HepG2 (cell line): Measurements from ENCODE around the gene ENAH. TPM values are rescaled to one million over a fixed set of nuclear protein-coding genes. Genes with fewer than 3 reads are reported as not detected.

Experiments
- ATAC-seq: fragments of 200-7000 bp; cut with Tn5 transposase; 3 replicates; pipeline ENCODE4 v1.9.1; 2020; ENCODE audit warnings: mild to moderate bottlenecking, moderate library complexity
- BruUV-seq: library from RNA; stranded (reverse); fragments of 400-500 nt; replicated peaks from 2 replicates; lab custom pipeline; 2021; lab: Mats Ljungman, UMichigan
- CTCF ChIA-PET: fragments of 300-600 bp; formaldehyde crosslinking; extraction: SDS; loops from one replicate; lab custom pipeline; 2021; ENCODE audit warnings: low total read pairs, inconsistent platforms, low intra/inter-chr PET ratio; lab: Yijun Ruan, JAX
- POLR2A ChIA-PET: fragments of 350-600 bp; sonication (Branson Sonifier 250); formaldehyde crosslinking; loops from one replicate; lab custom pipeline; 2020; ENCODE audit warnings: antibody characterized with exemption, inconsistent platforms; lab: Yijun Ruan, JAX
- DNase-seq: peaks from one replicate; pipeline ENCODE4 v3.0.0-alpha.2; 2015; ENCODE audit warnings: low spot score
- FAIRE-seq: peaks from 3 replicates; lab custom pipeline; 2011; peaks lifted over from hg19 to GRCh38; lab: Jason Lieb, UNC
- H2AFZ ChIP-seq: one replicate; pipeline ENCODE4 v1.6.1; 2011; ENCODE audit warnings: low read length, inconsistent platforms
- H3K27ac ChIP-seq: fragments of 300-600 bp; 3 replicates; pipeline ENCODE4 v1.8.0; 2011; ENCODE audit warnings: mixed run types, mild to moderate bottlenecking, mixed read lengths, low read length, inconsistent platforms; ENCODE audit not compliant: insufficient read depth; ENCODE audit errors: extremely low read length
- H3K27me3 ChIP-seq, 2 experiments: fragments of 200-600 bp in 1 of 2; 2 replicates in 1 of 2; 3 replicates in 1 of 2; pipeline versions ENCODE4 v1.6.0 to v1.8.0; 2011; ENCODE audit warnings: low read length in 2 of 2, mild to moderate bottlenecking in 2 of 2, moderate library complexity in 2 of 2, inconsistent platforms in 1 of 2; ENCODE audit not compliant: insufficient read depth in 2 of 2, control insufficient read depth in 1 of 2
- H3K36me3 ChIP-seq, 2 experiments: fragments of 200-600 bp in 1 of 2; replicated peaks in 1 of 2; 2 replicates in 1 of 2; 3 replicates in 1 of 2; pipeline versions ENCODE4 v1.5.1 to v1.8.0; 2011; ENCODE audit warnings: low read length in 2 of 2, inconsistent platforms in 1 of 2; ENCODE audit not compliant: insufficient read depth in 2 of 2, control insufficient read depth in 1 of 2
- H3K4me1 ChIP-seq: 2 replicates; pipeline ENCODE4 v1.5.1; 2012; ENCODE audit warnings: low read length, inconsistent platforms; ENCODE audit not compliant: insufficient read depth
- H3K4me2 ChIP-seq: 2 replicates; pipeline ENCODE4 v1.6.0; 2011; ENCODE audit warnings: low read depth, low read length, inconsistent platforms
- H3K4me3 ChIP-seq, 3 experiments: fragments of 200-600 bp in 1 of 3; sonication (generic), shearing (Covaris generic) in 1 of 3; replicated peaks in 1 of 3; 2 replicates each; pipeline ENCODE4 v1.5.1; 2011 to 2016; ENCODE audit warnings: low read length in 3 of 3, inconsistent platforms in 2 of 3, low read depth in 2 of 3, mild to moderate bottlenecking in 2 of 3, control low read depth in 1 of 3, mixed read lengths in 1 of 3; ENCODE audit not compliant: insufficient read depth in 1 of 3
- H3K79me2 ChIP-seq: one replicate; pipeline ENCODE4 v1.6.1; 2011; ENCODE audit warnings: low read length, inconsistent platforms; ENCODE audit not compliant: insufficient read depth
- H3K9ac ChIP-seq: 2 replicates; pipeline ENCODE4 v1.6.0; 2011; ENCODE audit warnings: mild to moderate bottlenecking, low read depth, low read length, inconsistent platforms; ENCODE audit not compliant: insufficient read depth
- H3K9me3 ChIP-seq: 2 replicates; pipeline ENCODE4 v1.5.1; 2012; ENCODE audit warnings: mild to moderate bottlenecking, low read length
- H4K20me1 ChIP-seq: 2 replicates; pipeline ENCODE4 v1.6.0; 2011; ENCODE audit warnings: inconsistent platforms, mild to moderate bottlenecking, low read length, moderate library complexity; ENCODE audit not compliant: insufficient read depth
- KMT2A ChIP-seq: sonication (generic); formaldehyde crosslinking; IDR thresholded peaks from 2 replicates; pipeline ENCODE4 v1.4.0; 2020; ENCODE audit warnings: missing genetic modification reagents
- NAIF1 ChIP-seq: sonication (generic); formaldehyde crosslinking; IDR thresholded peaks from 2 replicates; pipeline ENCODE4 v1.5.0; 2020; ENCODE audit warnings: mild to moderate bottlenecking, missing genetic modification reagents, borderline replicate concordance
- POLR2AphosphoS5 ChIP-seq: IDR thresholded peaks from 2 replicates; pipeline ENCODE4 v1.6.1; 2012; ENCODE audit warnings: low read depth, low read length
- REPIN1 ChIP-seq: sonication (generic); formaldehyde crosslinking; IDR thresholded peaks from 2 replicates; pipeline ENCODE4 v1.8.0; 2022; ENCODE audit warnings: missing genetic modification reagents, low read depth, mild to moderate bottlenecking, borderline replicate concordance
- SATB2 ChIP-seq: sonication (generic); formaldehyde crosslinking; IDR thresholded peaks from 2 replicates; pipeline ENCODE4 v1.5.0; 2020; ENCODE audit warnings: missing genetic modification reagents
- SIN3A ChIP-seq: IDR thresholded peaks from 2 replicates; pipeline ENCODE4 v1.6.1; 2011; ENCODE audit warnings: low read depth, mild to moderate bottlenecking, control low read depth, low read length, borderline replicate concordance
- SP2 ChIP-seq: sonication (generic); formaldehyde crosslinking; IDR thresholded peaks from 2 replicates; pipeline ENCODE4 v1.5.1; 2020; ENCODE audit warnings: mild to moderate bottlenecking, missing genetic modification reagents
- TBP ChIP-seq: sonication (generic); formaldehyde crosslinking; IDR thresholded peaks from 2 replicates; pipeline ENCODE4 v1.5.0; 2020; ENCODE audit warnings: missing genetic modification reagents
- THYN1 ChIP-seq: sonication (generic); formaldehyde crosslinking; IDR thresholded peaks from 2 replicates; pipeline ENCODE4 v1.8.1; 2023; ENCODE audit warnings: low read depth, mild to moderate bottlenecking, moderate library complexity, missing genetic modification reagents, borderline replicate concordance
- U2AF2 ChIP-seq: fragments of 200-400 bp; formaldehyde crosslinking; IDR thresholded peaks from 2 replicates; pipeline ENCODE4 v1.6.1; 2017; ENCODE audit warnings: low read depth, mild to moderate bottlenecking, low read length
- ZNF296 ChIP-seq: sonication (generic); formaldehyde crosslinking; conservative IDR thresholded peaks from 2 replicates; pipeline ENCODE4 v1.5.0; 2020; ENCODE audit warnings: mild to moderate bottlenecking, missing genetic modification reagents
- ZNF3 ChIP-seq: IDR thresholded peaks from 2 replicates; pipeline ENCODE4 v1.7.0; 2017; ENCODE audit warnings: inconsistent platforms
- ZNF337 ChIP-seq: sonication (generic); formaldehyde crosslinking; IDR thresholded peaks from 2 replicates; pipeline ENCODE4 v1.5.1; 2020; ENCODE audit warnings: missing genetic modification reagents, low read depth, mild to moderate bottlenecking, borderline replicate concordance
- ZNF709 ChIP-seq: sonication (generic); formaldehyde crosslinking; IDR thresholded peaks from 2 replicates; pipeline ENCODE4 v1.5.0; 2020; ENCODE audit warnings: mild to moderate bottlenecking, missing genetic modification reagents
- ZNF766 ChIP-seq: sonication (generic); formaldehyde crosslinking; IDR thresholded peaks from 2 replicates; pipeline ENCODE4 v1.5.0; 2020; ENCODE audit warnings: missing genetic modification reagents, borderline replicate concordance
- ZNF883 ChIP-seq: sonication (generic); formaldehyde crosslinking; IDR thresholded peaks from 2 replicates; pipeline ENCODE4 v1.5.1; 2020; ENCODE audit warnings: mild to moderate bottlenecking, missing genetic modification reagents; ENCODE audit errors: not compliant biosample characterization
- WGBS: methylation state at CpG from one replicate; pipeline ENCODE4 v1.1.6; 2017; ENCODE audit warnings: low lambda C conversion rate; 5-methylcytosine and 5-hydroxymethylcytosine counted together
- in situ Hi-C: cut with HindIII; loops from 2 replicates; pipeline ENCODE4 v1.10.0; 2017; ENCODE audit warnings: low pct_unique_long_range_greater_than_20kb; ENCODE audit not compliant: extremely low pct_ligation_motif_present
- intact Hi-C: fragments of 100-400 bp; cut with micrococcal nuclease; formaldehyde crosslinking; loops from one replicate; pipeline ENCODE4 v1.10.0; 2022; ENCODE audit not compliant: unreplicated experiment
- polyA plus RNA-seq, 8 experiments: library from polyadenylated mRNA; depleted of rRNA in 3 of 8; stranded (reverse) in 7 of 8; unstranded in 1 of 8; fragments of >200 nt; fragmentation: Illumina TruSeq in 4 of 8; extraction: Trizol in 4 of 8; gene quantifications; 2 replicates each; pipeline versions ENCODE4 v1.2.1 to v1.2.3, GENCODE V29; 2011 to 2016; ENCODE audit warnings: low read depth in 4 of 8, missing spikeins in 1 of 8, mixed read lengths in 1 of 8; ENCODE audit not compliant: insufficient read depth in 1 of 8
- total RNA-seq, 5 experiments: library from RNA; depleted of rRNA; stranded (reverse); fragments of >200 nt; fragmentation: Illumina TruSeq; extraction: Trizol; gene quantifications; 2 replicates each; pipeline ENCODE4 v1.2.3, GENCODE V29; 2016; ENCODE audit warnings: low read depth in 1 of 5
- TF ChIP-seq, protein P1 (sequence below): sonication (generic); formaldehyde crosslinking; conservative IDR thresholded peaks from 2 replicates; pipeline ENCODE4 v1.4.0; 2020; ENCODE audit warnings: missing genetic modification reagents
- TF ChIP-seq, protein P2 (sequence below): sonication (generic); formaldehyde crosslinking; IDR thresholded peaks from 2 replicates; pipeline ENCODE4 v1.5.1; 2020; ENCODE audit warnings: missing genetic modification reagents, mild to moderate bottlenecking, borderline replicate concordance
- TF ChIP-seq, protein P3 (sequence below): IDR thresholded peaks from 2 replicates; pipeline ENCODE4 v1.6.1; 2016; ENCODE audit warnings: missing genetic modification reagents, missing compliant biosample characterization
- TF ChIP-seq, protein P4 (sequence below): sonication (generic); formaldehyde crosslinking; IDR thresholded peaks from 2 replicates; pipeline ENCODE4 v1.4.0; 2020; ENCODE audit warnings: missing genetic modification reagents

ENAH gene
- total and polyA plus RNA-seq, 2 of the 13 experiments (the other 11 are each of a cell fraction or from before 2014, with no cell fraction given): 22.1 to 58.3 TPM

DNA sequence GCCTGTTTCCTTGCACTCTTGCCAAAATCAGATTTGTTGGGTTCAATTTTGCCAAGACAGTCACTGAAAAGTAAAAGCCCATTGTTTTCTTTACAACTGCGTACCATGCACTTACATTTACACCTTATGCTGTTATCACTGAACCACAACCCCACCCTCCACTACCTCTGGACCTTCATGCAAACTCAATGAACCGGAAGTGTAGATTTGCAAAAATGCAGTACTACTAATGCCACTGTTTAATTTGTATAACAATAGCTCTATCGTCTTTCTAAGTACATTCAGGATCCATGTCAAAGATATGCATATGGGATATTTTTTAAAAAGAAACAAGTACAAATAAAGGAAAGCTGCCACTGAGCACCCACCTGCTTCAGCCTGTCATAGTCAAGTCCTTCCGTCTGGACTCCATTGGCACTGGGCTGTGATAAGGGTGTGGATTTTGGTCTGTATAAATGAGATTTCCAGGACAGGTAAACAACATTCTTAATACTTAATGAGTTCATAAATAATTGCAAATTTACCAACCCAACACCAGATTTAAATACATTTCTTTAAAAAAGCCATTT, 152.2 kb downstream of the ENAH start:
- Histone ChIP-seq H3K9ac (no peak overlapping the region), H3K9me3 (no peaks in the 10 kb centered on the region), H3K36me3 (peaks cover 6 to 18% of the 10 kb centered on the region in 2 experiments; a peak in 4 of 5 replicates), H3K4me2 (no peak overlapping the region), H3K79me2 (no peaks in the 10 kb centered on the region), H3K27me3 (no peaks in the 10 kb centered on the region), H3K4me3 (no peak overlapping the region), H3K4me1 (no peaks in the 10 kb centered on the region), H2AFZ (no peak overlapping the region), H3K27ac (no peak overlapping the region), H4K20me1 (no peaks in the 10 kb centered on the region)
- CTCF ChIA-PET: no interaction called here
- intact Hi-C loops (no loop called here), in situ Hi-C loops (no loop called here)
- whole genome bisulfite sequencing: 94% methylated on average over 4 of the region's 4 CpGs
- BruUV-seq: no TSS peak
- no peak for FAIRE-seq
- ATAC-seq: no peak
- no peak for DNase-seq
- POLR2A ChIA-PET: no interaction called here
- TF ChIP-seq, protein P1, sequence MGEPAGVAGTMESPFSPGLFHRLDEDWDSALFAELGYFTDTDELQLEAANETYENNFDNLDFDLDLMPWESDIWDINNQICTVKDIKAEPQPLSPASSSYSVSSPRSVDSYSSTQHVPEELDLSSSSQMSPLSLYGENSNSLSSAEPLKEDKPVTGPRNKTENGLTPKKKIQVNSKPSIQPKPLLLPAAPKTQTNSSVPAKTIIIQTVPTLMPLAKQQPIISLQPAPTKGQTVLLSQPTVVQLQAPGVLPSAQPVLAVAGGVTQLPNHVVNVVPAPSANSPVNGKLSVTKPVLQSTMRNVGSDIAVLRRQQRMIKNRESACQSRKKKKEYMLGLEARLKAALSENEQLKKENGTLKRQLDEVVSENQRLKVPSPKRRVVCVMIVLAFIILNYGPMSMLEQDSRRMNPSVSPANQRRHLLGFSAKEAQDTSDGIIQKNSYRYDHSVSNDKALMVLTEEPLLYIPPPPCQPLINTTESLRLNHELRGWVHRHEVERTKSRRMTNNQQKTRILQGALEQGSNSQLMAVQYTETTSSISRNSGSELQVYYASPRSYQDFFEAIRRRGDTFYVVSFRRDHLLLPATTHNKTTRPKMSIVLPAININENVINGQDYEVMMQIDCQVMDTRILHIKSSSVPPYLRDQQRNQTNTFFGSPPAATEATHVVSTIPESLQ (CRISPR knock-in tag): no peak
- TF ChIP-seq SP2 (CRISPR knock-in tag) (no peak), SIN3A (no peak), SATB2 (CRISPR knock-in tag) (no peak), KMT2A (CRISPR knock-in tag) (no peak), ZNF296 (CRISPR knock-in tag) (no peak), ZNF709 (no peak), REPIN1 (CRISPR knock-in tag) (no peak), U2AF2 (no peak), ZNF337 (CRISPR knock-in tag) (no peak), ZNF883 (no peak), TBP (no peak), THYN1 (no peak), POLR2AphosphoS5 (no peak), ZNF3 (no peak), NAIF1 (no peak), ZNF766 (CRISPR knock-in tag) (no peak)
- TF ChIP-seq, protein P2, sequence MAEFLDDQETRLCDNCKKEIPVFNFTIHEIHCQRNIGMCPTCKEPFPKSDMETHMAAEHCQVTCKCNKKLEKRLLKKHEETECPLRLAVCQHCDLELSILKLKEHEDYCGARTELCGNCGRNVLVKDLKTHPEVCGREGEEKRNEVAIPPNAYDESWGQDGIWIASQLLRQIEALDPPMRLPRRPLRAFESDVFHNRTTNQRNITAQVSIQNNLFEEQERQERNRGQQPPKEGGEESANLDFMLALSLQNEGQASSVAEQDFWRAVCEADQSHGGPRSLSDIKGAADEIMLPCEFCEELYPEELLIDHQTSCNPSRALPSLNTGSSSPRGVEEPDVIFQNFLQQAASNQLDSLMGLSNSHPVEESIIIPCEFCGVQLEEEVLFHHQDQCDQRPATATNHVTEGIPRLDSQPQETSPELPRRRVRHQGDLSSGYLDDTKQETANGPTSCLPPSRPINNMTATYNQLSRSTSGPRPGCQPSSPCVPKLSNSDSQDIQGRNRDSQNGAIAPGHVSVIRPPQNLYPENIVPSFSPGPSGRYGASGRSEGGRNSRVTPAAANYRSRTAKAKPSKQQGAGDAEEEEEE (CRISPR knock-in tag): no peak
- TF ChIP-seq, protein P3, sequence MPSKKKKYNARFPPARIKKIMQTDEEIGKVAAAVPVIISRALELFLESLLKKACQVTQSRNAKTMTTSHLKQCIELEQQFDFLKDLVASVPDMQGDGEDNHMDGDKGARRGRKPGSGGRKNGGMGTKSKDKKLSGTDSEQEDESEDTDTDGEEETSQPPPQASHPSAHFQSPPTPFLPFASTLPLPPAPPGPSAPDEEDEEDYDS (CRISPR knock-in tag): no peak
- TF ChIP-seq, protein P4, sequence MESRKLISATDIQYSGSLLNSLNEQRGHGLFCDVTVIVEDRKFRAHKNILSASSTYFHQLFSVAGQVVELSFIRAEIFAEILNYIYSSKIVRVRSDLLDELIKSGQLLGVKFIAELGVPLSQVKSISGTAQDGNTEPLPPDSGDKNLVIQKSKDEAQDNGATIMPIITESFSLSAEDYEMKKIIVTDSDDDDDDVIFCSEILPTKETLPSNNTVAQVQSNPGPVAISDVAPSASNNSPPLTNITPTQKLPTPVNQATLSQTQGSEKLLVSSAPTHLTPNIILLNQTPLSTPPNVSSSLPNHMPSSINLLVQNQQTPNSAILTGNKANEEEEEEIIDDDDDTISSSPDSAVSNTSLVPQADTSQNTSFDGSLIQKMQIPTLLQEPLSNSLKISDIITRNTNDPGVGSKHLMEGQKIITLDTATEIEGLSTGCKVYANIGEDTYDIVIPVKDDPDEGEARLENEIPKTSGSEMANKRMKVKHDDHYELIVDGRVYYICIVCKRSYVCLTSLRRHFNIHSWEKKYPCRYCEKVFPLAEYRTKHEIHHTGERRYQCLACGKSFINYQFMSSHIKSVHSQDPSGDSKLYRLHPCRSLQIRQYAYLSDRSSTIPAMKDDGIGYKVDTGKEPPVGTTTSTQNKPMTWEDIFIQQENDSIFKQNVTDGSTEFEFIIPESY (CRISPR knock-in tag): no peak
